ENCODE data around the gene LAX1. TPM values are rescaled to one million over a fixed set of nuclear protein-coding genes. Genes with fewer than 3 reads are reported as not detected.
"Not testable (repeated sequence)": the region's sequence is repeated elsewhere in the genome, so short reads cannot be mapped to it uniquely, and the experiment has no call there.

LAX1 gene
- total and polyA plus RNA-seq, 10 of the 15 experiments (the other 5 are each of a cell fraction or from before 2014, with no cell fraction given) = 2.1 to 15.0 (median 9.0) TPM

GRCh38 chr1:203751618-203752361, 13.2 kb upstream of the LAX1 start:
- POLR2A ChIA-PET = interaction anchor here (0.6 to 1.5 kb wide), 3 partner anchors 13 to 287 kb away, joined by 3 to 9 read pairs (median 5); partner anchors contain the start of gene LAX1
- H3K27ac ChIP-seq (ENCODE audit: control insufficient read depth, insufficient read depth); BruUV-seq (replicated peaks); H3K9me3 ChIP-seq (replicated peaks; ENCODE audit: control insufficient read depth, insufficient read depth, low read length); ATAC-seq; H3K36me3 ChIP-seq (ENCODE audit: control insufficient read depth in 2 of 2, insufficient read depth in 2 of 2, low read length in 1 of 2); H3K79me2 ChIP-seq (ENCODE audit: control insufficient read depth, insufficient read depth, low read length); H3K9ac ChIP-seq (ENCODE audit: control insufficient read depth, insufficient read depth, low read length); FAIRE-seq; intact Hi-C loops (cut with micrococcal nuclease; ENCODE audit: unreplicated experiment); in situ Hi-C loops (cut with MboI); H2AFZ ChIP-seq (ENCODE audit: control insufficient read depth, low read depth, low read length); H3K4me2 ChIP-seq (ENCODE audit: control insufficient read depth, insufficient read depth); H4K20me1 ChIP-seq (ENCODE audit: control insufficient read depth, insufficient read depth); H3K27me3 ChIP-seq (replicated peaks in 1 of 2; ENCODE audit: control insufficient read depth in 2 of 2, insufficient read depth in 2 of 2, low read length in 1 of 2); RAD21 ChIA-PET (ENCODE audit: unreplicated experiment); H3K4me3 ChIP-seq; DNase-seq (ENCODE audit: low read depth, low spot score): not testable (repeated sequence)
- H3K4me1 ChIP-seq (ENCODE audit: control insufficient read depth, insufficient read depth, low read length) = peaks cover 19% of the 10 kb centered on the region
- 97% methylated on average over 5 of the region's 5 CpGs for WGBS (ENCODE audit: insufficient coverage, insufficient replicate concordance, low lambda C conversion rate, missing lambda C conversion rate)
- SMC1A ChIA-PET (ENCODE audit: uncharacterized antibody, unreplicated experiment) = interaction anchor here (1.0 kb wide), 2 partner anchors 10 to 43 kb away, joined by 3 read pairs; no protein-coding TSS in a partner anchor
- CTCF ChIA-PET = interaction anchor here (1.3 kb wide), 1 partner anchor 14 kb away, joined by 3 read pairs; no protein-coding TSS in a partner anchor

- peak in 1 of 2 experiments; percentile 9; a peak in 1 of 4 replicates for TF ChIP-seq IKZF2 (IDR thresholded peaks at IDR 0.05)
- TF ChIP-seq POU2F2 (IDR thresholded peaks at IDR 0.05; ENCODE audit: borderline replicate concordance, low read depth, low read length) = peak; percentile 95
- no peak for TF ChIP-seq ZBED1 (IDR thresholded peaks at IDR 0.05; ENCODE audit: borderline replicate concordance)
- peak; percentile 18; the same call in 1 of the 2 replicates for TF ChIP-seq SPI1 (IDR thresholded peaks at IDR 0.05; ENCODE audit: borderline replicate concordance, insufficient read depth, low read depth, low read length)
- peak; percentile 32 for TF ChIP-seq RUNX3 (IDR thresholded peaks at IDR 0.05; ENCODE audit: low read length)
- TF ChIP-seq SMAD5 (IDR thresholded peaks at IDR 0.05; ENCODE audit: low read depth) = 0 out of 2 replicates have a peak, but pooled peaks have one; percentile 29
- Histone ChIP-seq H3K36me3 (ENCODE audit: control insufficient read depth in 2 of 2, insufficient read depth in 2 of 2, low read length in 1 of 2) (no peaks in the 10 kb centered on the region), H2AFZ (ENCODE audit: control insufficient read depth, low read depth, low read length) (peak overlapping the region; percentile 76), H3K4me1 (ENCODE audit: control insufficient read depth, insufficient read depth, low read length) (peaks cover 19% of the 10 kb centered on the region), H3K4me3 (peak overlapping the region; percentile 29; the same call in 1 of the 2 replicates), H3K4me2 (ENCODE audit: control insufficient read depth, insufficient read depth) (peak overlapping the region; percentile 55), H3K9ac (ENCODE audit: control insufficient read depth, insufficient read depth, low read length) (peak overlapping the region; percentile 13; the same call in 1 of the 2 replicates), H4K20me1 (ENCODE audit: control insufficient read depth, insufficient read depth) (no peaks in the 10 kb centered on the region), H3K27ac (ENCODE audit: control insufficient read depth, insufficient read depth) (peak overlapping the region; percentile 65), H3K27me3 (replicated peaks in 1 of 2; ENCODE audit: control insufficient read depth in 2 of 2, insufficient read depth in 2 of 2, low read length in 1 of 2) (no peaks in the 10 kb centered on the region), H3K9me3 (replicated peaks; ENCODE audit: control insufficient read depth, insufficient read depth, low read length) (no peaks in the 10 kb centered on the region), H3K79me2 (ENCODE audit: control insufficient read depth, insufficient read depth, low read length) (no peaks in the 10 kb centered on the region)
- intact Hi-C loops (cut with micrococcal nuclease; ENCODE audit: unreplicated experiment) = no loop called here
- WGBS (ENCODE audit: insufficient coverage, insufficient replicate concordance, low lambda C conversion rate, missing lambda C conversion rate) = 0% methylated on average over 4 of the region's 4 CpGs
- ATAC-seq (peak; percentile 87), FAIRE-seq (no peak), DNase-seq (ENCODE audit: low read depth, low spot score) (peak; percentile 68)
- ChIA-PET CTCF (no interaction called here), SMC1A (ENCODE audit: uncharacterized antibody, unreplicated experiment) (interaction anchor here (0.7 kb wide), 1 partner anchor 10 kb away, joined by 4 read pairs; the partner anchor contains the start of gene LAX1), POLR2A (no interaction called here), RAD21 (ENCODE audit: unreplicated experiment) (no interaction called here)
- in situ Hi-C loops (cut with MboI) = no loop called here
- BruUV-seq (replicated peaks) = no TSS peak
Measured at GRCh38 chr1:203754455-203754864, 10.5 kb upstream of the LAX1 start.

Data from GM12878 (cell line).